PFSK-1 (cell line): ENCODE measurements around the gene TNRC6C.

ENCODE experiments used
- POLR2AphosphoS5 ChIP-seq: IDR thresholded peaks from 2 replicates; pipeline ENCODE4 v1.6.1; 2012; ENCODE audit warnings: low read depth, mild to moderate bottlenecking, control low read depth, low read length, moderate library complexity
- REST ChIP-seq, 2 experiments: IDR thresholded peaks; 2 replicates each; pipeline versions ENCODE4 v1.6.1 to v1.8.0; 2011 to 2012; ENCODE audit warnings: low read depth in 2 of 2, low read length in 2 of 2, control low read depth in 1 of 2, inconsistent platforms in 1 of 2, mild to moderate bottlenecking in 1 of 2, moderate library complexity in 1 of 2; ENCODE audit not compliant: insufficient read depth in 1 of 2
- SIN3A ChIP-seq: IDR thresholded peaks from 2 replicates; pipeline ENCODE4 v1.6.1; 2012; ENCODE audit warnings: mild to moderate bottlenecking, low read length, moderate library complexity, borderline replicate concordance; ENCODE audit not compliant: insufficient read depth
- TAF1 ChIP-seq: IDR thresholded peaks from 2 replicates; pipeline ENCODE4 v1.6.1; 2012; ENCODE audit warnings: low read length, control low read depth, borderline replicate concordance; ENCODE audit not compliant: insufficient read depth

DNA sequence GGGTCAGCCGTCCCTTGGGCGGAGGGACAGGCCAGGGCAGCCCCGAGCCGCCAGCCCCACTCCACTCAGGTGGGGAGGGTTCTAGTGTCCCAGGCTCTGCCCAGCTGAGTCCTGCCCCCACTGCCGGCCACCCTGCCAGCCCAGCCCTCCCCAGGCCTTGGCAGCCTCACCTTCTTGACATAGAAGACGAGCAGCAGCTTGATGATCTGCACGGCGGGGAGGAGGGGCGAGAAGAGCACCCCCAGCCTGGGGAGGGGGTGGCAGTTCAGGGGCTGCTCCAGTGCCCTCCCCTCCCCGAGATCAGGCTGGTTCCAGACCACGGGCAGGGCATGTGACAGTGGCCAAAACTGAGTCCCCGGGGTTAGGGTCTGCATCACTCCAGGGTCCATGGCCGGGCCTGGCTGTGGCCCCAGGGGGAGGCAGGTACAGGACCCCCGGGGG is 160.3 kb downstream of the TNRC6C start:
- TF ChIP-seq POLR2AphosphoS5 (no peak), SIN3A (no peak), TAF1 (no peak), REST (IDR thresholded peaks at IDR 0.05; ENCODE audit: insufficient read depth in 1 of 2, low read depth in 2 of 2, low read length in 2 of 2) (no peak)
